ENCODE measurements around the gene FANCC. TPM values are rescaled to one million over a fixed set of nuclear protein-coding genes. Genes with fewer than 3 reads are reported as not detected.

The FANCC gene
- total and polyA plus RNA-seq, 2 of the 13 experiments (the other 11 are each of a cell fraction or from before 2014, with no cell fraction given): 7.4 to 8.6 TPM

DNA sequence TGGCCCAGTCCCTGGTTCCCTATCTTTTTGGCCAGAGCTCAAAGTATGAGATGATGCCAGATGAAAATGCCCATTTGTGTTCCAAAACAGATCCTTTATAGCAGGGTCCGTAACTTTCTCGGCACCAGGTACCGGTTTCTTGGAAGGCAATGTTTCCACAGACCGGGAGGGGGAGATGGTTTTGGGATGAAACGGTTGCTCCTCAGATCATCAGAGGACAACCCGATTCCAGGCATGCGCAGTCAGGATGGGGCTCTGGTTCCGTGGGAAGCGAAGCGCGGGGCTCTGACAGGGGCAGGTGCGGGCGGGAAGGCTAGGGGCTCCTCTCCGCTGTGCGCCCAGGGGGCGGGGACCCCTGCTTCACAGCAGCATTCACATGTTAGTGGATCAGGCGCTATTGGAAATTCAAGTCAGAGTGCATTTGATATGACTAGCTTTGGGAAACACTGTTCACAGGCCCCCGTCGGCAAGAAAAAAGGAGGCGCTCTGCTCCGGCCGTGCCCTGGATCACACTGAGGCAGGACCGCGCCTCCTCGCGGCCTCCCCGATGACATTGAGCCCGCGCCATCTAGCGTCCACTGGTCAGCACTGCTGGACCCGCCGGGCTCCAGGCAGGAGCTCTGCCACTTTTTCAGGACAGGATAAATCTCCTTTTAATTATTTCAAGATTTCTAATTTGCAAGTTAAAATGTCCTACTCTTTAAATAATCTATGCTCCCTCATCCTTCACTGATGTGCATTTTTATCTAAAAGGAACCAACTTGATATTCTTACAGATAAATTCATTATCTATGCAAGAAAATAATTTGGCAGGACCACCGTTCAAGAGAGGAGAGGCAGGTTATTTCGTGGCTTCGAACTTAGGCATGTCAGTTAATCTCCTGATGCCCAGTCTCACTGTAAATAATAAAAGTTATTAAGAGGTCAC is 190.0 kb downstream of the FANCC start (continued):
- TF ChIP-seq, protein P1, sequence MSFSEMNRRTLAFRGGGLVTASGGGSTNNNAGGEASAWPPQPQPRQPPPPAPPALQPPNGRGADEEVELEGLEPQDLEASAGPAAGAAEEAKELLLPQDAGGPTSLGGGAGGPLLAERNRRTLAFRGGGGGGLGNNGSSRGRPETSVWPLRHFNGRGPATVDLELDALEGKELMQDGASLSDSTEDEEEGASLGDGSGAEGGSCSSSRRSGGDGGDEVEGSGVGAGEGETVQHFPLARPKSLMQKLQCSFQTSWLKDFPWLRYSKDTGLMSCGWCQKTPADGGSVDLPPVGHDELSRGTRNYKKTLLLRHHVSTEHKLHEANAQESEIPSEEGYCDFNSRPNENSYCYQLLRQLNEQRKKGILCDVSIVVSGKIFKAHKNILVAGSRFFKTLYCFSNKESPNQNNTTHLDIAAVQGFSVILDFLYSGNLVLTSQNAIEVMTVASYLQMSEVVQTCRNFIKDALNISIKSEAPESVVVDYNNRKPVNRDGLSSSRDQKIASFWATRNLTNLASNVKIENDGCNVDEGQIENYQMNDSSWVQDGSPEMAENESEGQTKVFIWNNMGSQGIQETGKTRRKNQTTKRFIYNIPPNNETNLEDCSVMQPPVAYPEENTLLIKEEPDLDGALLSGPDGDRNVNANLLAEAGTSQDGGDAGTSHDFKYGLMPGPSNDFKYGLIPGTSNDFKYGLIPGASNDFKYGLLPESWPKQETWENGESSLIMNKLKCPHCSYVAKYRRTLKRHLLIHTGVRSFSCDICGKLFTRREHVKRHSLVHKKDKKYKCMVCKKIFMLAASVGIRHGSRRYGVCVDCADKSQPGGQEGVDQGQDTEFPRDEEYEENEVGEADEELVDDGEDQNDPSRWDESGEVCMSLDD (CRISPR knock-in tag; IDR thresholded peaks at IDR 0.05; ENCODE audit: borderline replicate concordance): no peak
- TF ChIP-seq, protein P2, sequence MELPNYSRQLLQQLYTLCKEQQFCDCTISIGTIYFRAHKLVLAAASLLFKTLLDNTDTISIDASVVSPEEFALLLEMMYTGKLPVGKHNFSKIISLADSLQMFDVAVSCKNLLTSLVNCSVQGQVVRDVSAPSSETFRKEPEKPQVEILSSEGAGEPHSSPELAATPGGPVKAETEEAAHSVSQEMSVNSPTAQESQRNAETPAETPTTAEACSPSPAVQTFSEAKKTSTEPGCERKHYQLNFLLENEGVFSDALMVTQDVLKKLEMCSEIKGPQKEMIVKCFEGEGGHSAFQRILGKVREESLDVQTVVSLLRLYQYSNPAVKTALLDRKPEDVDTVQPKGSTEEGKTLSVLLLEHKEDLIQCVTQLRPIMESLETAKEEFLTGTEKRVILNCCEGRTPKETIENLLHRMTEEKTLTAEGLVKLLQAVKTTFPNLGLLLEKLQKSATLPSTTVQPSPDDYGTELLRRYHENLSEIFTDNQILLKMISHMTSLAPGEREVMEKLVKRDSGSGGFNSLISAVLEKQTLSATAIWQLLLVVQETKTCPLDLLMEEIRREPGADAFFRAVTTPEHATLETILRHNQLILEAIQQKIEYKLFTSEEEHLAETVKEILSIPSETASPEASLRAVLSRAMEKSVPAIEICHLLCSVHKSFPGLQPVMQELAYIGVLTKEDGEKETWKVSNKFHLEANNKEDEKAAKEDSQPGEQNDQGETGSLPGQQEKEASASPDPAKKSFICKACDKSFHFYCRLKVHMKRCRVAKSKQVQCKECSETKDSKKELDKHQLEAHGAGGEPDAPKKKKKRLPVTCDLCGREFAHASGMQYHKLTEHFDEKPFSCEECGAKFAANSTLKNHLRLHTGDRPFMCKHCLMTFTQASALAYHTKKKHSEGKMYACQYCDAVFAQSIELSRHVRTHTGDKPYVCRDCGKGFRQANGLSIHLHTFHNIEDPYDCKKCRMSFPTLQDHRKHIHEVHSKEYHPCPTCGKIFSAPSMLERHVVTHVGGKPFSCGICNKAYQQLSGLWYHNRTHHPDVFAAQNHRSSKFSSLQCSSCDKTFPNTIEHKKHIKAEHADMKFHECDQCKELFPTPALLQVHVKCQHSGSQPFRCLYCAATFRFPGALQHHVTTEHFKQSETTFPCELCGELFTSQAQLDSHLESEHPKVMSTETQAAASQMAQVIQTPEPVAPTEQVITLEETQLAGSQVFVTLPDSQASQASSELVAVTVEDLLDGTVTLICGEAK (IDR thresholded peaks at IDR 0.05): no peak
- TF ChIP-seq, protein P2 (CRISPR knock-in tag; IDR thresholded peaks at IDR 0.05): no peak
- TF ChIP-seq EHMT2 (IDR thresholded peaks at IDR 0.05; ENCODE audit: borderline replicate concordance, low read depth, low read length) (no peak), ZNF790 (CRISPR knock-in tag; IDR thresholded peaks at IDR 0.05; ENCODE audit: borderline replicate concordance) (no peak), RARG (CRISPR knock-in tag; IDR thresholded peaks at IDR 0.05; ENCODE audit: low read depth) (no peak), MIER3 (CRISPR knock-in tag; IDR thresholded peaks at IDR 0.05; ENCODE audit: borderline replicate concordance) (0 out of 2 replicates have a peak, but pooled peaks have one; percentile 16), KDM5A (IDR thresholded peaks at IDR 0.05; ENCODE audit: borderline replicate concordance, low read length) (no peak), FOXO1 (CRISPR knock-in tag; IDR thresholded peaks at IDR 0.05) (no peak), ZNF652 (CRISPR knock-in tag; IDR thresholded peaks at IDR 0.05; ENCODE audit: borderline replicate concordance, low read depth) (no peak), STAG1 (CRISPR knock-in tag; IDR thresholded peaks at IDR 0.05) (peak; percentile 93)
- TF ChIP-seq, protein P3, sequence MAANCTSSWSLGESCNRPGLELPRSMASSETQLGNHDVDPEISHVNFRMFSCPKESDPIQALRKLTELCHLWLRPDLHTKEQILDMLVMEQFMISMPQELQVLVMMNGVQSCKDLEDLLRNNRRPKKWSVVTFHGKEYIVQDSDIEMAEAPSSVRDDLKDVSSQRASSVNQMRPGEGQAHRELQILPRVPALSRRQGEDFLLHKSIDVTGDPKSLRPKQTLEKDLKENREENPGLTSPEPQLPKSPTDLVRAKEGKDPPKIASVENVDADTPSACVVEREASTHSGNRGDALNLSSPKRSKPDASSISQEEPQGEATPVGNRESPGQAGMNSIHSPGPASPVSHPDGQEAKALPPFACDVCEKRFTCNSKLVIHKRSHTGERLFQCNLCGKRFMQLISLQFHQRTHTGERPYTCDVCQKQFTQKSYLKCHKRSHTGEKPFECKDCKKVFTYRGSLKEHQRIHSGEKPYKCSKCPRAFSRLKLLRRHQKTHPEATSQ (CRISPR knock-in tag; IDR thresholded peaks at IDR 0.05; ENCODE audit: borderline replicate concordance): no peak
- TF ChIP-seq, protein P4, sequence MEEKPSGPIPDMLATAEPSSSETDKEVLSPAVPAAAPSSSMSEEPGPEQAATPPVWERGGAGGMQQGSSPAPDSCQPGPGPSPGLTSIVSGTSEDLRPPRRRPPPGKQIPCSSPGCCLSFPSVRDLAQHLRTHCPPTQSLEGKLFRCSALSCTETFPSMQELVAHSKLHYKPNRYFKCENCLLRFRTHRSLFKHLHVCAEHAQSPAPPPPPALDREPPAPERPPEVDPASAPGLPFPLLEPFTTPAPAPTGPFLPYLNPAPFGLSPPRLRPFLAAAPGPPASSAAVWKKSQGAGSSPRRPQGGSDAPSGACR (CRISPR knock-in tag; IDR thresholded peaks at IDR 0.05): no peak
